ENCODE results near the gene SEC23B.

DNA sequence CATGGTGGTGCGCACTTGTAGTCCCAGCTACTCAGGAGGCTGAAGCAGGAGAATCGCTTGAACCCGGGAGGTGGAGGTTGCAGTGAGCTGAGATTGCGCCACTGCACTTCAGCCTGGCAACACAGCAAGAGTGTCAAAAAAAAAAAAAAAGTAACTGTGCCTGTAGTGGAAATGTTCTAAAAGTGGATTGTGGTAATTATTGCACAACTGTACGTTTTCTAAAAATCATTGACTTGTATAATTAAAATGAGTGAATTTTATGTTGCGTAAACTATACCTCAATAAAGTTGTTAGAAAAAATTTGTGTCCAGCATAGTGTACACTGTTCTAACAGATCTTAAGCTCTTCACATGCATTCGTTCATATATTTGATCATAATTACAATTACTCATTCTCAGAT lies 5.5 kb downstream of the SEC23B start:
- no peak for TF ChIP-seq EZH2 (IDR thresholded peaks at IDR 0.05; ENCODE audit: borderline replicate concordance, low read depth, low read length, severe bottlenecking)
- TF ChIP-seq, protein P1, sequence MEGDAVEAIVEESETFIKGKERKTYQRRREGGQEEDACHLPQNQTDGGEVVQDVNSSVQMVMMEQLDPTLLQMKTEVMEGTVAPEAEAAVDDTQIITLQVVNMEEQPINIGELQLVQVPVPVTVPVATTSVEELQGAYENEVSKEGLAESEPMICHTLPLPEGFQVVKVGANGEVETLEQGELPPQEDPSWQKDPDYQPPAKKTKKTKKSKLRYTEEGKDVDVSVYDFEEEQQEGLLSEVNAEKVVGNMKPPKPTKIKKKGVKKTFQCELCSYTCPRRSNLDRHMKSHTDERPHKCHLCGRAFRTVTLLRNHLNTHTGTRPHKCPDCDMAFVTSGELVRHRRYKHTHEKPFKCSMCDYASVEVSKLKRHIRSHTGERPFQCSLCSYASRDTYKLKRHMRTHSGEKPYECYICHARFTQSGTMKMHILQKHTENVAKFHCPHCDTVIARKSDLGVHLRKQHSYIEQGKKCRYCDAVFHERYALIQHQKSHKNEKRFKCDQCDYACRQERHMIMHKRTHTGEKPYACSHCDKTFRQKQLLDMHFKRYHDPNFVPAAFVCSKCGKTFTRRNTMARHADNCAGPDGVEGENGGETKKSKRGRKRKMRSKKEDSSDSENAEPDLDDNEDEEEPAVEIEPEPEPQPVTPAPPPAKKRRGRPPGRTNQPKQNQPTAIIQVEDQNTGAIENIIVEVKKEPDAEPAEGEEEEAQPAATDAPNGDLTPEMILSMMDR (IDR thresholded peaks at IDR 0.05; ENCODE audit: extremely low read depth in 1 of 2, insufficient read depth in 1 of 2, low read depth in 1 of 2, low read length in 2 of 2): no peak
- TF ChIP-seq POLR2AphosphoS5 (IDR thresholded peaks at IDR 0.05; ENCODE audit: insufficient read depth, low read depth, low read length): no peak
- no peak for TF ChIP-seq POLR2A (IDR thresholded peaks at IDR 0.05; ENCODE audit: low read depth, low read length)
- no peak for TF ChIP-seq GATA2 (IDR thresholded peaks at IDR 0.05; ENCODE audit: insufficient read depth, insufficient read length, low read depth, low read length)
- TF ChIP-seq, protein P2, sequence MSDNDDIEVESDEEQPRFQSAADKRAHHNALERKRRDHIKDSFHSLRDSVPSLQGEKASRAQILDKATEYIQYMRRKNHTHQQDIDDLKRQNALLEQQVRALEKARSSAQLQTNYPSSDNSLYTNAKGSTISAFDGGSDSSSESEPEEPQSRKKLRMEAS (IDR thresholded peaks at IDR 0.05; ENCODE audit: insufficient read depth, insufficient read length): no peak

All from endothelial cell of umbilical vein (primary cell).